Cardiac muscle cell (in vitro differentiated cells and primary cell): ENCODE data around the gene ZC3H13. TPM values are rescaled to one million over a fixed set of nuclear protein-coding genes. Genes with fewer than 3 reads are reported as not detected.

Experiments used
- DNase-seq, 2 donors: peaks; one replicate each; pipeline versions ENCODE4 v3.0.0 to v3.0.0-alpha.2; 2010 to 2017; ENCODE audit warnings: low read depth in 1 of 2, low spot score in 1 of 2
- H3K27ac ChIP-seq: fragments of 200-600 bp; sonication (generic); 2 replicates; pipeline ENCODE4 v1.5.1; 2016
- H3K27me3 ChIP-seq: fragments of 200-600 bp; sonication (generic); 2 replicates; pipeline ENCODE4 v1.6.0; 2016; ENCODE audit warnings: control low read depth
- H3K36me3 ChIP-seq: fragments of 200-600 bp; sonication (generic); 2 replicates; pipeline ENCODE4 v1.5.1; 2016; ENCODE audit warnings: control low read depth
- H3K4me1 ChIP-seq: fragments of 200-600 bp; sonication (generic); 2 replicates; pipeline ENCODE4 v1.8.1; 2017; ENCODE audit warnings: low read depth, mild to moderate bottlenecking, mixed run types
- H3K4me3 ChIP-seq: fragments of 200-600 bp; sonication (generic); 2 replicates; pipeline ENCODE4 v1.5.1; 2016; ENCODE audit warnings: mild to moderate bottlenecking
- H3K9me3 ChIP-seq: fragments of 200-600 bp; sonication (generic); 2 replicates; pipeline ENCODE4 v1.5.1; 2017; ENCODE audit warnings: low read depth, mild to moderate bottlenecking, control low read depth
- CTCF ChIP-seq: IDR thresholded peaks from 2 replicates; pipeline ENCODE4 v1.5.1; 2012; ENCODE audit warnings: low read depth, mild to moderate bottlenecking, low read length
- polyA plus RNA-seq: library from polyadenylated mRNA; unstranded; fragments of >200 nt; fragmentation: Nextera tagmentation; extraction: Ambion mirVana; gene quantifications from 2 replicates; pipeline ENCODE4 v1.2.1, GENCODE V29; 2016
- total RNA-seq: library from RNA; depleted of rRNA; stranded (reverse); fragments of >200 nt; gene quantifications from 2 replicates; pipeline ENCODE4 v1.2.3, GENCODE V29; 2016

The ZC3H13 gene
- total and polyA plus RNA-seq, 2 experiments from 2014 or later = 20.0 to 55.2 TPM

- Histone ChIP-seq H3K27me3 (no peaks in the 10 kb centered on the region), H3K4me1 (no peaks in the 10 kb centered on the region), H3K4me3 (no peak overlapping the region), H3K36me3 (peaks cover 21% of the 10 kb centered on the region), H3K27ac (no peak overlapping the region), H3K9me3 (no peaks in the 10 kb centered on the region)
- TF ChIP-seq CTCF = no peak
- DNase-seq = no peak
These were observed 12.9 kb downstream of the ZC3H13 start for GRCh38 chr13:46039411-46040182.

- no peak for DNase-seq
- Histone ChIP-seq H3K9me3 (no peaks in the 10 kb centered on the region), H3K27ac (no peak overlapping the region), H3K4me1 (no peaks in the 10 kb centered on the region), H3K27me3 (no peaks in the 10 kb centered on the region), H3K4me3 (no peak overlapping the region), H3K36me3 (peaks cover 21% of the 10 kb centered on the region)
- no peak for TF ChIP-seq CTCF
These were observed 14.2 kb downstream of the ZC3H13 start for GRCh38 chr13:46038296-46038695.

GRCh38 chr13:46035066-46035465 lies 17.5 kb downstream of the ZC3H13 start:
- Histone ChIP-seq H3K4me1 (no peaks in the 10 kb centered on the region), H3K27me3 (no peaks in the 10 kb centered on the region), H3K27ac (no peak overlapping the region), H3K4me3 (no peak overlapping the region), H3K36me3 (peaks cover 17% of the 10 kb centered on the region), H3K9me3 (no peaks in the 10 kb centered on the region)
- DNase-seq = no peak
- TF ChIP-seq CTCF = no peak

GRCh38 chr13:46032341-46032740 lies 20.2 kb downstream of the ZC3H13 start:
- no peak overlapping the region for H3K27ac ChIP-seq
- DNase-seq = peak in 1 of 2 donors; percentile 51
- H3K4me1 ChIP-seq = no peaks in the 10 kb centered on the region
- H3K4me3 ChIP-seq = no peak overlapping the region
- H3K36me3 ChIP-seq = no peaks in the 10 kb centered on the region
- H3K9me3 ChIP-seq = no peaks in the 10 kb centered on the region
- H3K27me3 ChIP-seq = no peaks in the 10 kb centered on the region
- TF ChIP-seq CTCF = no peak

- Histone ChIP-seq H3K27me3 (no peaks in the 10 kb centered on the region), H3K36me3 (no peaks in the 10 kb centered on the region), H3K9me3 (no peaks in the 10 kb centered on the region), H3K27ac (no peak overlapping the region), H3K4me3 (no peak overlapping the region), H3K4me1 (no peaks in the 10 kb centered on the region)
- DNase-seq = no peak
- TF ChIP-seq CTCF = no peak
These were observed 20.8 kb downstream of the ZC3H13 start for GRCh38 chr13:46031581-46032263.
